ENCODE data around the gene FOXE1. TPM values are rescaled to one million over a fixed set of nuclear protein-coding genes. Genes with fewer than 3 reads are reported as not detected.

The FOXE1 gene
- total RNA-seq, 4 donors from 2014 or later, result 405 to 748 (median 454) TPM

DNA sequence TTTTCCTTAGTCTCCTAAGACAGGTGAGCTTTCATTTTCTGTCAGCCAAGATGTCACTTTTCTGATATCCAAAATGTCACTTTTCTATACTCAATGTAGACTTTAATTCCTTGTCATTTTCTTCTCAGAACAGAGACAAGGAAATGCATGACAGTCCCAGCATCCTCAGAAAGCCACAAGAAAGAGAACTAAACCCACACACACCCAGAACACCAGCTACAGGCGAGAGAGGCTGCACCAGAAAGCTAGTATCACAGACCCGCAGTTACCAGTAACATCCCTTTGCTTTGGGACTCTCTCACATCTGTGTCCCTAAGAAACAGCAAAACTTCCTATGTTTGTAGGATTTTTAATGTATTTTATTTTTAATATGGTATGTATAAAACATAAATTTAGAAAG lies 52.2 kb downstream of the FOXE1 start:
- TF ChIP-seq POLR2A (IDR thresholded peaks at IDR 0.05) (no peak), CTCF (IDR thresholded peaks at IDR 0.05) (no peak)
- no peaks in the 10 kb centered on the region for H3K27me3 ChIP-seq
- intact Hi-C loops (cut with DNase I), result loop anchor here (10.0 kb wide), 1 partner anchor 200 kb away; no protein-coding TSS in a partner anchor
- peaks cover 55 to 69% of the 10 kb centered on the region in 2 donors for H3K4me1 ChIP-seq
- H3K36me3 ChIP-seq, result no peaks in the 10 kb centered on the region
- 89 to 98% methylated on average over 2 of the region's 2 CpGs for WGBS, 2 donors
- H3K27ac ChIP-seq, result peak overlapping the region in 2 of 3 donors; percentile 21 to 50
- H3K4me3 ChIP-seq (replicated peaks in 1 of 3), result no peak overlapping the region
- H3K9me3 ChIP-seq, result no peaks in the 10 kb centered on the region
- DNase-seq, result no peak

Other genes starting within 250 kb of the FOXE1 start
- gene TSTD2, start 219.9 kb upstream of the FOXE1 start, total RNA-seq, result 10 to 100 TPM; 34.1 to 53.1 (median 34.7) TPM
- 10 to 100 TPM; 25.7 to 40.4 (median 28.8) TPM for gene NCBP1, start 219.4 kb upstream of the FOXE1 start, total RNA-seq
- 10 to 100 TPM; 25.6 to 42.5 (median 35.8) TPM for gene XPA, start 155.9 kb upstream of the FOXE1 start, total RNA-seq
- 10 to 100 TPM; 56.6 to 81.6 (median 59.0) TPM for gene TRMO, start 69.3 kb downstream of the FOXE1 start, total RNA-seq
- gene HEMGN, start 84.9 kb downstream of the FOXE1 start, total RNA-seq, result under 1 TPM in 2 of 4 donors, not detected in 2; 0.22 to 0.27 TPM
- gene ANP32B, start 130.1 kb downstream of the FOXE1 start, total RNA-seq, result 10 to 100 TPM; 19.7 to 32.1 (median 27.5) TPM
- 10 to 100 TPM; 28.5 to 68.8 (median 53.6) TPM for gene NANS, start 203.5 kb downstream of the FOXE1 start, total RNA-seq